Measurements from ENCODE around the gene RAD1. TPM values are rescaled to one million over a fixed set of nuclear protein-coding genes. Genes with fewer than 3 reads are reported as not detected.

Gene RAD1
- total and polyA plus RNA-seq, 2 donors, result 20.0 to 40.7 TPM

- no peaks in the 10 kb centered on the region for H3K36me3 ChIP-seq (ENCODE audit: insufficient read depth)
- no peak for DNase-seq (ENCODE audit: extremely low spot score)
- H3K27ac ChIP-seq (ENCODE audit: low read depth), result no peak overlapping the region
- 92% methylated on average over 6 of the region's 6 CpGs for WGBS
- no peaks in the 10 kb centered on the region for H3K4me1 ChIP-seq (ENCODE audit: insufficient read depth)
- no peak overlapping the region for H3K4me3 ChIP-seq (ENCODE audit: low read depth, low read length)
Observed at GRCh38 chr5:34900652-34901051, 14.7 kb downstream of the RAD1 start.

GRCh38 chr5:34899066-34899465 is 16.2 kb downstream of the RAD1 start:
- H3K36me3 ChIP-seq (ENCODE audit: insufficient read depth), result no peaks in the 10 kb centered on the region
- H3K4me3 ChIP-seq (ENCODE audit: low read depth, low read length), result no peak overlapping the region
- no peaks in the 10 kb centered on the region for H3K4me1 ChIP-seq (ENCODE audit: insufficient read depth)
- H3K27ac ChIP-seq (ENCODE audit: low read depth), result no peak overlapping the region
- no peak for DNase-seq (ENCODE audit: extremely low spot score)
- WGBS, result 91% methylated on average over 2 of the region's 2 CpGs

GRCh38 chr5:34898258-34898895 is 16.9 kb downstream of the RAD1 start:
- Histone ChIP-seq H3K4me1 (ENCODE audit: insufficient read depth) (no peaks in the 10 kb centered on the region), H3K27ac (ENCODE audit: low read depth) (no peak overlapping the region), H3K36me3 (ENCODE audit: insufficient read depth) (no peaks in the 10 kb centered on the region), H3K4me3 (ENCODE audit: low read depth, low read length) (no peak overlapping the region)
- WGBS, result under 1% methylated on average over 3 of the region's 3 CpGs
- peak; percentile 32 for DNase-seq (ENCODE audit: extremely low spot score)

- Histone ChIP-seq H3K4me3 (ENCODE audit: low read depth, low read length) (no peak overlapping the region), H3K36me3 (ENCODE audit: insufficient read depth) (no peaks in the 10 kb centered on the region), H3K4me1 (ENCODE audit: insufficient read depth) (no peaks in the 10 kb centered on the region), H3K27ac (ENCODE audit: low read depth) (no peak overlapping the region)
- DNase-seq (ENCODE audit: extremely low spot score), result no peak
Observed at GRCh38 chr5:34897646-34898045, 17.7 kb downstream of the RAD1 start.

GRCh38 chr5:34895641-34896419 is 19.5 kb downstream of the RAD1 start:
- H3K36me3 ChIP-seq (ENCODE audit: insufficient read depth), result no peaks in the 10 kb centered on the region
- 91% methylated on average over 2 of the region's 2 CpGs for WGBS
- H3K27ac ChIP-seq (ENCODE audit: low read depth), result no peak overlapping the region

GRCh38 chr5:34894716-34895115 is 20.6 kb downstream of the RAD1 start:
- no peak for DNase-seq (ENCODE audit: extremely low spot score)
- Histone ChIP-seq H3K27ac (ENCODE audit: low read depth) (no peak overlapping the region), H3K36me3 (ENCODE audit: insufficient read depth) (no peaks in the 10 kb centered on the region), H3K4me1 (ENCODE audit: insufficient read depth) (no peaks in the 10 kb centered on the region), H3K4me3 (ENCODE audit: low read depth, low read length) (no peak overlapping the region)
- 96% methylated on average over 1 of the region's 1 CpG for WGBS

More at GRCh38 chr5:34895641-34896419, 19.5 kb downstream of the RAD1 start:
- no peak for DNase-seq (ENCODE audit: extremely low spot score)
- Histone ChIP-seq H3K4me3 (ENCODE audit: low read depth, low read length) (no peak overlapping the region), H3K4me1 (ENCODE audit: insufficient read depth) (no peaks in the 10 kb centered on the region)

- H3K4me3 ChIP-seq (ENCODE audit: low read depth, low read length), result no peak overlapping the region
- H3K36me3 ChIP-seq (ENCODE audit: insufficient read depth), result no peaks in the 10 kb centered on the region
- no peaks in the 10 kb centered on the region for H3K4me1 ChIP-seq (ENCODE audit: insufficient read depth)
- DNase-seq (ENCODE audit: extremely low spot score), result no peak
- 89% methylated on average over 6 of the region's 6 CpGs for WGBS
- no peak overlapping the region for H3K27ac ChIP-seq (ENCODE audit: low read depth)
Observed at GRCh38 chr5:34892414-34892813, 22.9 kb downstream of the RAD1 start.

- H3K4me3 ChIP-seq (ENCODE audit: low read depth, low read length), result no peak overlapping the region
- no peak for DNase-seq (ENCODE audit: extremely low spot score)
- H3K4me1 ChIP-seq (ENCODE audit: insufficient read depth), result no peaks in the 10 kb centered on the region
- 44% methylated on average over 5 of the region's 5 CpGs for WGBS
- no peaks in the 10 kb centered on the region for H3K36me3 ChIP-seq (ENCODE audit: insufficient read depth)
- H3K27ac ChIP-seq (ENCODE audit: low read depth), result no peak overlapping the region
Observed at GRCh38 chr5:34891981-34892380, 23.3 kb downstream of the RAD1 start.

GRCh38 chr5:34889394-34889793 is 25.9 kb downstream of the RAD1 start:
- H3K4me3 ChIP-seq (ENCODE audit: low read depth, low read length), result no peak overlapping the region
- H3K4me1 ChIP-seq (ENCODE audit: insufficient read depth), result no peaks in the 10 kb centered on the region
- no peak for DNase-seq (ENCODE audit: extremely low spot score)
- H3K27ac ChIP-seq (ENCODE audit: low read depth), result no peak overlapping the region
- WGBS, result 92% methylated on average over 1 of the region's 1 CpG
- no peaks in the 10 kb centered on the region for H3K36me3 ChIP-seq (ENCODE audit: insufficient read depth)

- no peak overlapping the region for H3K4me3 ChIP-seq (ENCODE audit: low read depth, low read length)
- H3K36me3 ChIP-seq (ENCODE audit: insufficient read depth), result no peaks in the 10 kb centered on the region
- H3K27ac ChIP-seq (ENCODE audit: low read depth), result no peak overlapping the region
- DNase-seq (ENCODE audit: extremely low spot score), result no peak
- H3K4me1 ChIP-seq (ENCODE audit: insufficient read depth), result no peaks in the 10 kb centered on the region
- 82% methylated on average over 3 of the region's 3 CpGs for WGBS
Observed at GRCh38 chr5:34886392-34887119, 28.7 kb downstream of the RAD1 start.

GRCh38 chr5:34881246-34881645 is 34.1 kb downstream of the RAD1 start:
- Histone ChIP-seq H3K27ac (ENCODE audit: low read depth) (no peak overlapping the region), H3K4me3 (ENCODE audit: low read depth, low read length) (no peak overlapping the region), H3K36me3 (ENCODE audit: insufficient read depth) (no peaks in the 10 kb centered on the region), H3K4me1 (ENCODE audit: insufficient read depth) (no peaks in the 10 kb centered on the region)
- no peak for DNase-seq (ENCODE audit: extremely low spot score)

- no peak overlapping the region for H3K27ac ChIP-seq (ENCODE audit: low read depth)
- no peak overlapping the region for H3K4me3 ChIP-seq (ENCODE audit: low read depth, low read length)
- no peak for DNase-seq (ENCODE audit: extremely low spot score)
- H3K4me1 ChIP-seq (ENCODE audit: insufficient read depth), result no peaks in the 10 kb centered on the region
- H3K36me3 ChIP-seq (ENCODE audit: insufficient read depth), result no peaks in the 10 kb centered on the region
Observed at GRCh38 chr5:34876275-34876674, 39.0 kb downstream of the RAD1 start.

GRCh38 chr5:34870382-34870781 is 44.9 kb downstream of the RAD1 start:
- DNase-seq (ENCODE audit: extremely low spot score), result no peak
- H3K4me3 ChIP-seq (ENCODE audit: low read depth, low read length), result no peak overlapping the region
- no peaks in the 10 kb centered on the region for H3K36me3 ChIP-seq (ENCODE audit: insufficient read depth)
- H3K4me1 ChIP-seq (ENCODE audit: insufficient read depth), result no peaks in the 10 kb centered on the region
- no peak overlapping the region for H3K27ac ChIP-seq (ENCODE audit: low read depth)
- 97% methylated on average over 2 of the region's 2 CpGs for WGBS

- no peak for DNase-seq (ENCODE audit: extremely low spot score)
- WGBS, result 84% methylated on average over 1 of the region's 1 CpG
- no peaks in the 10 kb centered on the region for H3K4me1 ChIP-seq (ENCODE audit: insufficient read depth)
Observed at GRCh38 chr5:34869256-34869655, 46.0 kb downstream of the RAD1 start.

More at GRCh38 chr5:34869256-34869655, 46.0 kb downstream of the RAD1 start:
- H3K36me3 ChIP-seq (ENCODE audit: insufficient read depth), result no peaks in the 10 kb centered on the region
- no peak overlapping the region for H3K27ac ChIP-seq (ENCODE audit: low read depth)
- no peak overlapping the region for H3K4me3 ChIP-seq (ENCODE audit: low read depth, low read length)
